GM08714 (cell line): ENCODE results near the gene GOPC.

Source experiments
- H3K4me3 ChIP-seq: fragments of 200-500 bp; sonication (Bioruptor generic); 2 replicates; pipeline ENCODE4 v1.5.1; 2014; ENCODE audit warnings: mild to moderate bottlenecking, low read length, inconsistent platforms
- ZNF274 ChIP-seq: IDR thresholded peaks from 2 replicates; pipeline ENCODE4 v1.6.1; 2012; ENCODE audit warnings: mild to moderate bottlenecking, low read depth, low read length

Gene GOPC

GRCh38 chr6:117547688-117548621 is 54.4 kb downstream of the GOPC start:
- H3K4me3 ChIP-seq, result peak overlapping the region; percentile 10; the same call in 1 of the 2 replicates
- TF ChIP-seq ZNF274, result no peak

- H3K4me3 ChIP-seq, result no peak overlapping the region
These were observed 55.6 kb downstream of the GOPC start for GRCh38 chr6:117546674-117547073.

GRCh38 chr6:117545161-117545595 is 57.1 kb downstream of the GOPC start:
- TF ChIP-seq ZNF274, result no peak
- no peak overlapping the region for H3K4me3 ChIP-seq

More at GRCh38 chr6:117546674-117547073, 55.6 kb downstream of the GOPC start:
- no peak for TF ChIP-seq ZNF274

- TF ChIP-seq ZNF274, result no peak
- H3K4me3 ChIP-seq, result no peak overlapping the region
These were observed 57.6 kb downstream of the GOPC start for GRCh38 chr6:117544716-117545115.

- H3K4me3 ChIP-seq, result no peak overlapping the region
- no peak for TF ChIP-seq ZNF274
These were observed 59.8 kb downstream of the GOPC start for GRCh38 chr6:117542493-117542892.

- H3K4me3 ChIP-seq, result no peak overlapping the region
- no peak for TF ChIP-seq ZNF274
These were observed 61.6 kb downstream of the GOPC start for GRCh38 chr6:117540670-117541069.

GRCh38 chr6:117538615-117539014 is 63.7 kb downstream of the GOPC start:
- no peak overlapping the region for H3K4me3 ChIP-seq
- no peak for TF ChIP-seq ZNF274

GRCh38 chr6:117536317-117536716 is 66.0 kb downstream of the GOPC start:
- H3K4me3 ChIP-seq, result no peak overlapping the region
- TF ChIP-seq ZNF274, result no peak

GRCh38 chr6:117534974-117535373 is 67.3 kb downstream of the GOPC start:
- TF ChIP-seq ZNF274, result no peak

GRCh38 chr6:117533775-117534174 is 68.5 kb downstream of the GOPC start:
- H3K4me3 ChIP-seq, result no peak overlapping the region
- TF ChIP-seq ZNF274, result no peak

More at GRCh38 chr6:117534974-117535373, 67.3 kb downstream of the GOPC start:
- no peak overlapping the region for H3K4me3 ChIP-seq

- TF ChIP-seq ZNF274, result no peak
- H3K4me3 ChIP-seq, result no peak overlapping the region
These were observed 70.2 kb downstream of the GOPC start for GRCh38 chr6:117531809-117532725.

GRCh38 chr6:117531346-117531745 is 71.0 kb downstream of the GOPC start:
- no peak for TF ChIP-seq ZNF274
- H3K4me3 ChIP-seq, result no peak overlapping the region

- TF ChIP-seq ZNF274, result no peak
- H3K4me3 ChIP-seq, result no peak overlapping the region
These were observed 71.7 kb downstream of the GOPC start for GRCh38 chr6:117530467-117531242.

- TF ChIP-seq ZNF274, result no peak
- no peak overlapping the region for H3K4me3 ChIP-seq
These were observed 76.7 kb downstream of the GOPC start for GRCh38 chr6:117525607-117526006.
